Stimulated activated CD8-positive, alpha-beta memory T cell treated with anti-CD3 and anti-CD28 coated beads, Interleukin-2, amount 100 ng/mL, for 48 hours (primary cell): ENCODE results near the gene SLC18A2.
"Not testable (repeated sequence)": the region's sequence is repeated elsewhere in the genome, so short reads cannot be mapped to it uniquely, and the experiment has no call there.

Source experiments
- DNase-seq, 2 donors: peaks; one replicate each; pipeline ENCODE4 v3.0.0-alpha.2; 2020; ENCODE audit warnings: low read depth in 2 of 2

The SLC18A2 gene

DNA sequence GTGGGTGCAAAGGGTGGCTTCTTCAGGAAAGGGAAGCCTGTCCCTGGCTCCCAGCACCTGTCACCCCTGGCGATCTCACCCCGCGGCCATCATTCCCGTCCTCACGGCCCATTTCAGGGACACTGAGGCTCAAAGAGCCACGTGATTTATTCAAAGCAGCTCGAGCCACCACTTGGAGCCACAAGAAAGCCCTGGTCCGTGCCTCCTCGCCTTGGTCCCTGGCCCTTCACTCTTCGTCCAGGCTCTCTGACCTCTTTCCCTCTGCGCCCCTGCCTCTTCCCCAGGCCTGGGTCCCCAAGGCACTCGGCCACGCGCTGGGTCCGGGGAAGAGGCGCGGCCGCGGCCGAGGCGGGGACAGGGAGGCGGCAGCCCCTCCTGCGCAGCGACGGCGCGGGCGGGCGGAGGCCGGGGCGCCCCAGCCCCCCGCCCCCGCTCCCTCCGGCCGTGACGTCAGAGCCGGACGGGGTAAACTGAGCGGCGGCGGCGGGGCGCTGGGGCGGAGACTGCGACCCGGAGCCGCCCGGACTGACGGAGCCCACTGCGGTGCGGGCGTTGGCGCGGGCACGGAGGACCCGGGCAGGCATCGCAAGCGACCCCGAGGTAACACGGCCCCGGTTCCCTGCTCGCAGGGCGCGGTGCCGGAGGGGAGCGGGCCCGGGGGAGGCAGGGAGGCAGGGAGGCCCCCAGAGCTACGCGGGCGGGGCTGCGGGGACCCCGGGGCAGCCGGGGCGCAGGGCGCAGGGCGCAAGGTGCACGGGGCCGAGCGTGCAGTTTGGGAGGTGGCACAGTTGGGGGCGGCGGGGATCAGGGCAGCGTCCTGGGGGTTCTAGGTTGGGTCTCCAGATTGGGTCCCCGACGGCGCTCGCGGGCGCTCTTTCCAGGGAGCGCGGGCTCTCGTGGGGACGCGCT is at the start of gene SLC18A2:
Gene SLC18A2, plus strand, starts transcription at position 494 of the 909 bp plus-strand sequence. CDS start 580 bp downstream, outside the sequence.
- no peak for DNase-seq

DNA sequence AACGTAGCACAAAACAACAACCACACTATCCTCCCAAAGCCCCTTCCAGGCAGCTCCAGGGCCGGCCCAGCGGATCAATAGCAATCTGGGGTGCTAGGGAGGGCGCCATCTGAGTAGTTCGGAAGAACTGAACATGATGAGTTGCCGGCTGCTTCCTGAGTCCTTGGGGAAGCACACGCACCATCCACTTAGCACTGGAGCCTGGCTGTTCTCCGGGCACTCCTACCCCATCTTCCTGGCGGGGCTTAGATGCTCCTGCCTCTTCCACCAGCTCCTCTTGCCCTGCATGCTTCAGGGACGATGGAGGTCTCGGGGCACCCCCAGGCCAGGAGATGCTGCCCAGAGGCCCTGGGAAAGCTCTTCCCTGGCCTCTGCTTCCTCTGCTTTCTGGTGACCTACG is 43.7 kb upstream of the SLC18A2 start, which contains the start of gene KCNK18:
Gene KCNK18, plus strand, starts transcription at position 301 of the 400 bp plus-strand sequence. Its CDS starts 0 bp downstream, at position 301.
- DNase-seq = no peak

DNA sequence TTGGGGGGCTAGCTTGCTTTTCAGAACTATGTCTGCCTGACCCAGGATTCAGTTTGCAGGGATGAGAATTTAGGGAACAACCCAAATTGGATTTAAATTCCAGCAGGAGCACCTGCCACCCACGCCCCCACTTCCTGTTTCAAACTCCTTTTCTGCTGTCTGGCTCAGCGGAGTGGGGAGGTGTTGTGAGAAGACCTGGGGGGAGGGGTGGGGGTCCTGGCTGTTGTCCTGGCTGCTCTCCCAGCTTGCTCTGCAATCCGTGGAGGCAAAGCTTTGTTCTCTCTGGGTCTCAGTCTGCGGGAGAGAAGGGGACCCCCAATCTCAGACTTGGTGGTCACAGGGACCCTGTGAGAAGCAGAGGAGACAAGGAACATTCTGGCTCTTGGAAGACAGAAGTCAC is 42.8 kb upstream of the SLC18A2 start:
- DNase-seq = no peak

DNA sequence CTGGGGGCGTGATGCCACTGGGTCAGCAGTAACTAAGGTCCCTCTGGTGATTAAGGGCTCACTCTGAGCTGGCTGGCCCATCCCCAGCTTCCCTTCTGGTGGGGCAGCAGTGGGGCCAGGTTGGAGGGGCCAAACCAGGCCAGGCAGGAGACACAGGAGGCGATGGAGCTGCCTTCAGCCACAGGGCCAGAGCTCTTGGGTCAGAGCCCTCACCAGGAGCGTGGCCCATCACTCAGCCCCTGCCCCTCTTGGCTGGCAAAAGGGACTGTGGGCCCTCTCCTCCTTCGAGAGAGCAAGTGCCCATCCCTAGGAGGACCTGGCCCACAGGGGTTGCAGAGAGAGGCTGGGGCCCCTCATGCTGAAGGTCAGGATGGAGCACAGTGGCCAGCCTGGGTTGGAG is 39.1 kb upstream of the SLC18A2 start:
- no peak for DNase-seq

DNA sequence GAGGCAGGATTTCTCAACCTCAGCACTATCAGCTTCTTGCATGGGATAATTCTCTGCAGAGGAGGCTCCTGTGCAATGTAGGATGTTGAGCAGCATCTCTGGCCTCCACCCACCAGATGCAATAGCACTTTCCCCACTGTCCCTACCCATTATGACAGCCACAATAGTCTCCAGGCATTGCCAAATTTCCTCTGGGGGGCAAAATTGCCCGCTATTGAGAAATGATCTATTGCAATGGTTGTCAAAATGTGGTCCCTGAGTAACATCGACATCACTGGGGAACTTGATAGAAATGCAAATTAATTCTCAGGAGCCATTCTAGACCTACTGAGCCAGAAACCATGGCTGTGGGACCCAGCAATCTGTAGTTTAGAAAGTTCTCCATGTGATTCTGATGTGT is 36.6 kb upstream of the SLC18A2 start:
- no peak for DNase-seq

DNA sequence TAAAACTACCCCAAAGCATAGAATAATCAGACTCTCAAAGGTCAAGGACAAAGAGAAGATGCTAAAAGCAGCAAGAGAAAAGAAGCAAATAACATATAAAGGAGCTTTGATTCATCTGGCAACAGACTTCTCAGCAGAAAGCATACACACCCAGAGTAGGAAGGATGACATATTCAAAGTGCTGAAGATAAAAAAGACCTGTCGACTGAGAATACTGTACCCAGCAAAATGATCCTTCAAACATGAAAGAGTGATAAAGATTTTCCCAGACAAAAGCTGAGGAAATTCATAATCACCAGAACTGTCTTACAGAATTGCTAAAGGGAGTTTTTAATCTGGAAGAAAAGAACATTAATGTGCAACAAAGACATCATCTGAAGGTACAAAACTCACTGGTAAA is 28.7 kb upstream of the SLC18A2 start:
- DNase-seq = no peak

DNA sequence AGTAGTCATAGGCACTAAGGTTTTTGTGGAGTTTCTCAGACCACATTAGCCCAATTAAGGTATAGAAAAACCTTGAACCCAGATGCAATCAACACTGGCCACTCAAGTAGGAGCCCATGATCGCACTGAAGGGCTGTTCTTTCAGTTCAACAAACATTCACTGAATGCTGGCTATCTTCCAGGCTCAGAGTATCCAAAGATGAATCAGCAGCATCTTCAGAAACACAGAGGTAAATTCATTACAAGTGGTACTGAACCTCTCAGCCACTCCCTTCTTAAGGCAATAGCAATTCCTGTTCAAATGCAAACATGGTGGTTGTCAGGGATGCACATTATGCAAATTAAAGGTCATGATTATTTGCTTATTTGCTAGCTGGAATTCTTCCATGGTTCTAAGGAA is 26.5 kb upstream of the SLC18A2 start:
- no peak for DNase-seq

DNA sequence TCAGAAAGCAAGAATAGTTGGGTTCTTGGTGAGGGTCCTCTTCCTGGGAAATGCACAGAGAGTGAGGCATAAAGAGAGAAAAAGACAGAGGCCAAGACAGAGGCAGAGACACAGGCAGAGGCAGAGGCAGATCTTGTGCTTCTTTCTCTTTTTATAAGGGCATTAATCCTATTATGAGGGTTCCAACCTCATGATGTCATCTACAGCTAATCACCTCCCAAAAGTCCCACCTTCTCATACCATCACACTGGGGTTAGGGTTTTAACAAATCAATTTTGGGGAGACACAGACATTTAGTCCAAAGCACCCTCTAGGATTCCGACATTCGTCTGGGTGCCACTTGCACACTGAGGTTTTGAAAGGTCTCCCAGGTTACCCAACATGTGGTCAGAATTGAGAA is 25.8 kb upstream of the SLC18A2 start:
- DNase-seq = no peak

DNA sequence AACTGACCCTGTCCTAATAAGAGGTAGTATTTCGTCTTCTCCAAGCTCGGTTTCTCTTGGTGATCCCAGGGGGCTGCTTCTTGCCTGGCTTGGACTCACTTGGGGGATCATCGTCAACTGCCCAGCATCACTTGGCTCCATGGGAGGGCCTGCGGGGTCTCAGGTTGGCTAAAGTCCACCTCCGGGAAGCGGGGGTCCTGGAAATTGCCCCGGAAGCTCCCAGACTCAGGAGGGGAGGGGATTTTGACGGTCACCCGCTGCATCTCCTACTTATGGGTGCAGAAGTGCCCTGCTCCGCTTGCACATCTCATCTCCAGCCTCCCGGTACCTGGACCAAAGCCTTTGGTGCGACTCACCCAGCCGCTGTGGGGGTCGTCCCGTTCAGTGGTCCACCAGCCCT is 24.9 kb upstream of the SLC18A2 start:
- no peak for DNase-seq

DNA sequence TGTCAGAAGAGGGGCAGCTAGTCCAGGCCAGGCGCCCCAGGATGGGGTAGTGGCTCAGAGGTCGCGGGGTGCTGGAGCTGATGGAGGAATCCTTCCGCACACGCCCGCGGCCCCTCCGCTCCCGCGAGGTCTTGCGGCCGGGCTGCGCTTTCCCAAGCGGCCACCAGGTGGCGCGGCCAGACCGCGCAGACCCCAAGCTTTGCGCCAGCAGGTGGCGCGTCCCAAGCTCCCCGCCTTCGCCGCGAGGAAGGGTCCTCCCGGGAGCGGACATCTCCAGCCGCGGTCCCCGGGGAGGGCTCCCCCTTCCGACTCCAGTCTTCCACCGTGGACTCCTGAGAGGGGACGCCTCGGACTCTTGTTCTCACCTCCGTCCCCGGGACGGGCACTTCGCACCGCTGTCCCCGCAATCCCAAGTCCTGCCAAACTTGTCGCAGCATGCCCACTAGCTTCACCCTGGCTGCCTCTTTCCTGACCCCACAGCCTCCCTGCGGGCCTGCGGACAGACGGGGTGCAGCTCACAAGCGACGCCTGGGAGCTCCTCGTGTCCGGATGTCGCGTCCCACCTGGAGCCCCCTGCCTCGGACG is 24.2 kb upstream of the SLC18A2 start:
- DNase-seq = peak; percentile 46 to 58

DNA sequence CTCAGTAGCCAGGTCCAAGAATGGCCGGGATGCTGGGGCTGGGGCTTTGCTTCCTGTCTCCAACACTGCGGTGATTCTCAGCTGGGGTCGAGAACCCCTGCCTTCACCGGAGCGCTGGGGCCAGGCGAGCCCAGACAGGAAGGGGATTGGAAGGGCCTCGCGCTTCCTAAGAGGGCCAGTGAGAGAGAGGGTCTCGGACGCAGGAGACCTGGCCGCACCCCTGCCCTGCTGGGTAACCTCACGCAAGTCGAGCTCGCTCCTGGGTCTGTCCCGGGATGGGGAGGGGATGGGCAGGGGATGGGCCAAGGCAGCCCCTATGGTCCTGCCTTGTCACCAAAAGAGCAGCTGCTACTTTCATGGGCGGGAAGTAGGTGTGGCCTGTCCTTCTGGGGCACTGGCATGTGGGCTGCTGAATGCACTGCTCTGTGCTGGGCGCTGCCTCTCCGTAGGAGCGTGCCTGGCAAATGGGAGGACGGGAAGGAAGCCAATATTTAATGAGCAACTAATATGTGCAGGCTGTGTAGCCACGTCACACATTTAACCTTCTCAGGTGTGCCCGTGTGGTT is 23.6 kb upstream of the SLC18A2 start:
- peak in 1 of 2 donors; percentile 5 for DNase-seq

DNA sequence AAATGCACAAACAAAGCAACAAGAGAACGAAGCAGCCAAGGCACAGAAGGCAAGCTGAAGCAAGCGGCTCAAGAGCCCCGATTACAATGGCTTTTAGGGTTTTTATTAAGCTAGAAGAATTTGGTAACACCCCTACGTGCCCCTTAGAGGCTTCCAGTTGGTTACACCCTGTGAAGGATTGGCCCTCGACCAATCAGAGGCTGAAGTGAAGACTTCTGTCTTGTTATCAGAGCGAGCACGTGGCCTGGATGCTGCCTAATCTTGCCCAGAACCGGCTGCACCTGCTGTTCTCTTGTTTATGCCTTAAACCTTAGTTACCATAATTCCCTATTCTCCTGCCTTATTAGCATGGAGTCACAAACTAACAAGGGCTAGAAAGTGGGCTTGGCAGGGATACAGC is 22.3 kb upstream of the SLC18A2 start:
- no peak for DNase-seq

DNA sequence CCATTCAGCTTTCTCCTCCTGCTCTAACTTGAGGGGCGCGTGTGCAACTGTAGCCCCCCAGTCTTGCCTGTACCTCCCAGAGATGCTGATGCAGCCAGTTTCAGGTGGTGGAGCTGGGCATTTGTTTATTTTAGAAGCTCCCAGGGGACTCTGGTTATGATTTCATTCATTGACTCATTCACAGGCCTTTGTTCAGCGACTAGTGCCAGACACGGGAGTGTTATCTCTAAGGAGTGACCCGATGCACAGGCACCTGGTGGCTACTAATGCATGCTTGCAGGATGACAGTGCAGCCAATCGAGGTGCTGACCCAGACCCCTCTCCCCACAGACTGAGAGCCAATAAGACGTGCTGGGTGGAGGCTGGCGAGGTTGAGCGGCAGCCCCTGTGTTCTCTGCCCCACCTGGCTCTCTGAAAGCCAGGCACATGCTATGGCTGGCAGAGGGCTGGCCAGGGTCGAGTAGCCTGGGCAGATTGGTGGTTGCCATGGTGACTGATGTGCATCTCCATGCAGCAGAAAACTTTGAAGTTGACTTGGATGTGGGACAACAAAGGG is 19.7 kb upstream of the SLC18A2 start:
- no peak for DNase-seq

DNA sequence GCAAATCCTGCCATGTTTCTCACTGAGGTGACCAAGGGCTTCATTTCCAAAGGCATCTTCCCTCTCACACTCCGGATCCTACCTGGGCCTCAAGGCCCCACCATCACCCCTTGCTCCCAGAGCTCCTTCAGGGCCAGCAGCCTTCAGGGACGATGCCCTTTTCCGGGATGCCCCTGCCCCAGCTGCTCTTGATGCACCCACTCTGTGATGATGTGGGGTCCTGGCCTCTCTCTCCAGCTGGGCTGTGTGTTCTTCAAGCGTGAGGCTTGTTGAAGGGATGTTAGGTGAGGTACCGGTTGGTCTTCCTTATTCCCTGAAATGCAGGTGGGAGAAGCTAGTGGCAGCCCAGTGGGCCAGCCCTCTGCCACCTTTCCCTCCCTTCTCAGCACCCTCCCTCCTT is 18.4 kb upstream of the SLC18A2 start:
- DNase-seq = no peak

DNA sequence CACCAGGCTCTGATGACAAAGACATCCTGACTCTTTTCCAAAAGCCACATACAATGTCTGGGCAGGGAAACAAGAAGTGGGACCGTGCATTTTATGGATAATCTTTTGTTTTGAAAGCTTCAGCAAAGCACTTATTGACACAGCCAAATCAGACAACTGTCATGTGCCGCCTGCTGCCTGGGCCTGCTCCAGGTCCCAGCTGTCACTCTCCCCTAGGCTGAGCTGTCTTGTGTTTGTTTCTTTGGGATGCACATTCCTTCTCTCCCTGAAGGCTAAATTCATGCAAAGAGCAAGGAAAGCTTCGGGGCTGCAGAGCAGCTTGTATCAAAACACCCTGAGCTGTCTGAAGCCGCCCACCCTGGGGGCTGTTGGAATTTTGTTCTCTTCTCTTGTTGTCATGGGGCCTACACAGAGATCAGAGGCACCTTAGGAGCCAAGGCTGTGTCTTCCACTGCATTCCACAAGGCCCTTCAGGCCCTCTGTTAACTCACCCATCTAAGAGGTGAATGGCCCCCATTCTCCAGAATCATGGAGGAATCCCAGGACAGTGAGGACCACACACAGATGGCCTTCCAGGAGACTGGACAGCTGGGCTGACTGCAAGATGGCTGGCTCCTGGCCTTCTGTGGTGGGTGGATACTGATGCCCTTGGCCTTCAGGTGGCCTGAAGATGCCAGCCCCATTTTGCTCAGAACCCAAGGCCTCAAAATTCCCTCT is 17.8 kb upstream of the SLC18A2 start:
- no peak for DNase-seq

DNA sequence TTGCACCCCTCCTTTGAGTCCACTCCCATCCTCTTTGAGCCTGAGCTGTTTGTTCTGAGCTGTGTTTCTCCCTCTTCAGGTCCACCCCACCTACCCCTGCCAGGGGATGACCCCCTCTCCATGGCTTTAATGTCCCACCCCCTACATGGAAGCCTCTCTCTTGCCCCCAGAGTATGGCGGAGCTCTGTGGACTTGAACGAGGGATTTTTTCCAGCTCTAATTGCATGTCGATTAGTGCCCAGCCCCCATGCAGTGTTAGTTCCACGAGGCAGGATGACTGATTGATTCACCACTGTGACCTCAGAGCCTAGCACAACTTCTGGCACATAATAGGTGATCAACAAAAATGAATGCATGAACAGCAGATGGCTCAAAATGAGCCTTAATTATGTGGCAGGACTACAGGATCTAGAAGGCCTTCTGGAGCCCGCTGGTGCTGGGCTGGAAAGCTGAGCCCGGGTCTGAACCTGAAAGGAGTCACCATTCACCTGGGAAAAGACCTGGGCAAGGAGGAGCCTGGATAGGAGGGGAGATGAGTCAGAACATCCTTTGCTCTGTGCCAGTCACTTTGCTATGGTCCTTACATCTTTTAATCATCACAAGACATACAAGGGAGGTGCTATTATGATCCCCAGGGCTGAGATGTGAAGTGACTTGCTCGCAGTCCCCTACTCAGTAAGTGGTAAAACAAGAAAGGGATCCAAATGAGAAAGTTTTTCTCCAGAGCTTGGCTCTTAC is 17.1 kb upstream of the SLC18A2 start:
- DNase-seq = no peak

DNA sequence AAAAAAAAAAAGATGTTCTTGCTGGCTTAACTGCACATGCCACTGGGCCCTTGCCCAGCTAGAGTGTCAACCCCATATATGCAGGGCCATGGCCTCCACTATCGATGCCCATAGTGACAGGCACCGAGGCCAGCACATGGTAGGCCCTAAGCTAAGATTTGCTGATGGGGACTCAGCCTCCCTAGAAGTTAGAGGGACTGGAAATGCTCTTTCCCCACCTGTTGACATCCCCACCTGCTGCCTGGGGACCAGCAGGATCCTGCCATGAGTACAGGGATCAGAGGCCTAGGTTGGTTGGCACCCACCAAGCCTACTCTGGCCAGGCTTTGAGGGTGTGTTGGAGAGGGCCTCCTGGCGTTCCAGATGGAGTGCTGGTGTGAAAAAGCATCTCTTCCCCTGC is 16.0 kb upstream of the SLC18A2 start:
- no peak for DNase-seq

DNA sequence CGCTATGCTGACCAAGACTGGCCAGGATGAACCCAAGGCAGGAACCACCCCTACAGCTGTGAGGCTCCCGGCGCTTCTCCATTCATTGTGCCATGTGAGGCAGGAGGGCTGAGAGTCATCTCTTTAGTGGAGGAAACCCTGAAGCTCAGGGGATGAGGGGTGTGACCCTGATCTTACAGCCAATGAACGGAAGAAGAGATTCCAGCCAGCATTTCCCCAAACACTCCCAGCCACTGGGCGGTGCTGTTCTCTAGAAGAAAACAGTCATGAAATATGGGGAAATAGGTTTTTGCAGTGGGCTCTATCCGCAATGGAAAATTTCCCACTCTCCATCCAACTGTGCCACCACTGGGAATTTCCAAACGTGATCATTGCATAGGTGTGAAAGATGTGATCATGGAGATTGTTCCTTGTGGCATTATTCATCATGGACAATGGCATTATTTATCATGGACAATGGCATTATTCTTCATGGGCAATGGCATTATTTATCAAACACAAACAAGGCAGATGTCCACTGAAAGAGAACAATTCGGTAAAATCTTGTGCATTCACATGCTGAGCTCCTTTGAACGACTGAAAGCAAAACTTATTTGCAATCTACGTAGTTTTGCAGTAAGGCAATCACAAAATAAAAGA is 14.0 kb upstream of the SLC18A2 start:
- DNase-seq = no peak

DNA sequence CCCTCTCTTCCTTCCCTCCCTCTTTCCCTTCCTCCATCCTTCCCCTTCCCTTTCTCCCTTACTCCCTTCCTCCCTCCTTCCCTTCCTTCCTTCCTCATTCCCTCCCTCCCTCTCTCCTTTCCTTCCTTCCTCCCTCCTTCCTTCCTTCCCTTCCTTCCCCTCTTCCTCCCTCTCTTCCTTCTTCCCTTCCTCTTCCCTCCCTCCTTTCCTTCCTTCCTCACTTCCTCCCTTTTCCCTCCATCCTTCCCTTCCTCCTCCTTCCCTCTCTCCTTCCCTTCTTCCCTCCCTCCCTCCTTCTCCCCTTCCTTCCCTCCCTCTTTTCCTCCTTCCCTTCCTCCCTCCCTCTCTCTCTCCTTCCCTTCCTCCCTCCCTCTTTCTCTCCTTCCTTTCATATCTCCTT is 12.7 kb upstream of the SLC18A2 start:
- DNase-seq = no peak

DNA sequence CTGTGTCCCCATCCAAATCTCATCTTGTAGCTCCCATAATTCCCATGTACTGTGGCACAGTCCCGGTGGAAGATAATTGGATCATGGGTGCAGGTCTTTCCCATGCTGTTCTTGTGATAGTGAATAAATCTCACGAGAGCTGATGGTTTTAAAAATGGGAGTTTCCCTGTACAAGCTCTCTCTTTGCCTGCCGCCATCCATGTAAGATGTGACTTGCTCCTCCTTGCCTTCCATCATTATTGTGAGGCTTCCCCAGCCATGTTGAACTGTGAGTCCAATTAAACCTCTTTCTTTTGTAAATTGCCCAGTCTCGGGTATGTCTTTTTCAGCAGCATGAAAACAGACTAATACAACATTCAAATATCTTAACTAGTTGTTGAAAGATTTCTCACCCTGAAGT is 10.8 kb upstream of the SLC18A2 start:
- not testable (repeated sequence) for DNase-seq
